IgD-negative memory B cell (primary cell): ENCODE data around the gene C3orf70. TPM values are rescaled to one million over a fixed set of nuclear protein-coding genes. Genes with fewer than 3 reads are reported as not detected.

ENCODE experiments used
- H3K27ac Mint-ChIP-seq, 3 donors: one replicate each; pipeline ENCODE4 v1.8.0; 2020 to 2022; ENCODE audit warnings: mild to moderate bottlenecking in 3 of 3, mixed read lengths in 3 of 3, moderate library complexity in 1 of 3
- H3K27me3 Mint-ChIP-seq: one replicate; pipeline ENCODE4 v1.8.0; 2021; ENCODE audit warnings: mixed read lengths
- H3K36me3 Mint-ChIP-seq: one replicate; pipeline ENCODE4 v1.8.0; 2020; ENCODE audit warnings: mild to moderate bottlenecking, mixed read lengths
- H3K4me1 Mint-ChIP-seq, 3 donors: one replicate each; pipeline ENCODE4 v1.8.0; 2020 to 2022; ENCODE audit warnings: mixed read lengths in 3 of 3, mild to moderate bottlenecking in 1 of 3
- H3K4me3 Mint-ChIP-seq, 4 donors: one replicate each; pipeline ENCODE4 v1.8.0; 2020 to 2022; ENCODE audit warnings: mild to moderate bottlenecking in 4 of 4, mixed read lengths in 4 of 4, moderate library complexity in 3 of 4
- H3K9me3 Mint-ChIP-seq, 3 donors: one replicate each; pipeline ENCODE4 v1.8.0; 2020 to 2021; ENCODE audit warnings: mixed read lengths in 3 of 3, mild to moderate bottlenecking in 1 of 3
- polyA plus RNA-seq: library from polyadenylated mRNA; unstranded; fragments of 300-500 nt; fragmentation: Illumina TruSeq; gene quantifications from one replicate; pipeline ENCODE4 v1.2.3, GENCODE V29; 2021

C3orf70 gene
- polyA plus RNA-seq, 1 donor from 2014 or later = 0.10 TPM

DNA sequence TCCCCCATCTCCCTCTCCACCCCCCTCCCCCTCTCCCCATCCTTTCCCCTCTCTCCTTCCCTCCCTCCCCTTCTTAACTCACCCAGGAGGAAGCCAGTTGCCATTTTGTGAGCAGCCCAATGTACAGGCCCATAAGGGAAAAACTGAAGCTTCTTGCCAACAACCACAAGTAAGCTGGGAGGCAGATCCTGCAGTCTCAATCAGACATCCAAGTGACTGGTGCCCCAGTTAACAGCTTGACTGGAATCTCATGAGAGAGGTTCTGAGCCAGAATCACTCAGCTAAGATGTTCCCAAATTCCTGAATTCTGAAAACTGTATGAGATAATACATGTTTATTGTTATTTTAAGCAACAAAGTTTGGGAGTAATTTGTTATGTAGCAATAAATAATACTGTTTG is 90.7 kb downstream of the C3orf70 start:
- Mint-ChIP-seq H3K9me3 (peaks cover 6 to 30% (median 26%) of the 10 kb centered on the region in 3 donors), H3K27me3 (peaks cover 4% of the 10 kb centered on the region), H3K4me1 (peaks cover 0 to 14% (median 6%) of the 10 kb centered on the region in 3 donors), H3K36me3 (peaks cover 3% of the 10 kb centered on the region), H3K4me3 (no peak overlapping the region), H3K27ac (peak overlapping the region in 1 of 3 donors; percentile 61)

DNA sequence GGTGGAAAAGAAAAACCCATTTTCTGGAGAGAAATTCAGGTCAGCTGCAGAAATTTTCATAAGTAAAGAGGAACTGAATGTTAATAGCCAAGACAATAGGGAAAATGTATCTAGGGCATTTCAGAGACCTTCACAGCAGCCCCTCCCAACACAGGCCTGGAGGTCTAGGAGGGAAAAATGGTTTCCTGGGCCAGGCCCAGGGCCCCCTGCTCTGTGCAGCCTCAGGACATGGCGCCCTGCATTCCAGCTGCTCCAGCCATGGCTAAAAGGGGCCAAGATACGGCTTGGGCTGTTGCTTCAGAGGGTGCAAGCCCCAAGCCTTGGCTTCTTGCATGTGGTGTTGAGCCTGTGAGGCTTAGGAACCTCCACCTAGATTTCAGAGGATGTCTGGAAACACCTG is 92.2 kb downstream of the C3orf70 start:
- H3K27ac Mint-ChIP-seq = no peak overlapping the region
- H3K36me3 Mint-ChIP-seq = peaks cover 5% of the 10 kb centered on the region
- H3K9me3 Mint-ChIP-seq = peaks cover 10 to 40% (median 33%) of the 10 kb centered on the region in 3 donors

DNA sequence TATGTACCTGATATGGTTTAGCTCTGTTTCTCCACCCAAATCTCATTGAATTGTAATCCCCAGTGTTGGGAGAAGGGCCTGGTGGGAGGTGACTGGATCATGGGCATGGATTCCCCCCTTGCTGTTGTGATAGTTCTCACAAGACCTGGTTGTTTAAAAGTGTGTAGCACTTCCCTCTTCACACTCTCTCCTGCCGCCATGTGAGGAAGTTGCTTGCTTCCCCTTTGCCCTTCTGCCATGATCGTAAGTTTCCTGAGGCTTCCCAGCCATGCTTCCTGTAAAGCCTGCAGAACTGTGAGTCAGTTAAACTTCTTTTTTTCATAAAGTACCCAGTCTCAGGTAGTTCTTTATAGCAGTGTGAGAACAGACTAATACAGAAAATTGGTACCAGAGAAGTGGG is 93.1 kb downstream of the C3orf70 start:
- H3K4me3 Mint-ChIP-seq = peak overlapping the region in 1 of 4 donors; percentile 49
- H3K36me3 Mint-ChIP-seq = peaks cover 11% of the 10 kb centered on the region
- H3K27me3 Mint-ChIP-seq = peaks cover 2% of the 10 kb centered on the region
- peaks cover 0 to 14% (median 13%) of the 10 kb centered on the region in 3 donors for H3K4me1 Mint-ChIP-seq
- peak overlapping the region in 1 of 3 donors; percentile 28 for H3K27ac Mint-ChIP-seq
- peaks cover 12 to 41% (median 37%) of the 10 kb centered on the region in 3 donors for H3K9me3 Mint-ChIP-seq

More for the DNA sequence above, 92.2 kb downstream of the C3orf70 start:
- Mint-ChIP-seq H3K4me1 (peaks cover 0 to 14% (median 12%) of the 10 kb centered on the region in 3 donors), H3K4me3 (no peak overlapping the region), H3K27me3 (peaks cover 2% of the 10 kb centered on the region)

DNA sequence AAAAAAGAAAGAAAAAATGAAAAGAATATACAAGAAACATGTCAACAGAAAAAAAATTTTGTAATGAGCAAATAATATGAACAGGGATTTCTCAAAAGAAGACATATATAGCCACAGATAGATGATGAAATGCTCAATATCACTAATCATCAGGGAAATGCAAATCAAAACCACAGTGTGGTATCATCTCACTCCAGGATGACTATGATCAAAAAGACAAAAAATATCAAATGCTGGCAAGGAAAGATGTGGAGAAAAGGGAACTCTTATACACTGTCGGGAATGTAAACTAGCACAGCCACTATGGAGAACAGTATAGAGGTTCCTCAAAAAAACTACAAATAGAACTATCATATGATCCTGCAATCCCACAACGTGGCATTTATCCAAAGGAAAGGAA is 94.1 kb downstream of the C3orf70 start:
- peaks cover 17% of the 10 kb centered on the region for H3K36me3 Mint-ChIP-seq
- peaks cover 17 to 47% (median 34%) of the 10 kb centered on the region in 3 donors for H3K9me3 Mint-ChIP-seq
- no peak overlapping the region for H3K27ac Mint-ChIP-seq
- H3K4me1 Mint-ChIP-seq = peaks cover 0 to 14% (median 13%) of the 10 kb centered on the region in 3 donors
- no peak overlapping the region for H3K4me3 Mint-ChIP-seq
- H3K27me3 Mint-ChIP-seq = peaks cover 2% of the 10 kb centered on the region

DNA sequence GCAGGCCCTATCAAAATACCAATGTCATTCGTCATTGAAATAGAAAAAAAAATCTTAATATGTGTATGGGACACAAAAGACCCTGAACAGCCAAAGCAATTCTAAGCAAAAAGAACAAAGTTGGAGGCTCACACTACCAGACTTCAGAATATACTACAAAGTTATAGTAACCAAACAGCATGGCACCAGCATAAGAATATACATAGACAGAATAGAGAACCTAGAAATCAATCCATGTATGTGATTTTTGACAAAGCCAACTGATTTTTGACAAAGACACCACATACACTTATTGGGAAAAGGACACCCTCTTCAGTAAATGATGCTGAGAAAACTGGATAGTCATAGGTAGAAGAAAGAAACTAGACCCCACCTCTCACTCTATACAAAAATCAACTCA is 95.0 kb downstream of the C3orf70 start:
- H3K4me1 Mint-ChIP-seq = peaks cover 0 to 8% (median 6%) of the 10 kb centered on the region in 3 donors
- H3K27me3 Mint-ChIP-seq = peaks cover 2% of the 10 kb centered on the region
- H3K9me3 Mint-ChIP-seq = peaks cover 18 to 53% (median 33%) of the 10 kb centered on the region in 3 donors
- peaks cover 22% of the 10 kb centered on the region for H3K36me3 Mint-ChIP-seq
- peak overlapping the region in 1 of 3 donors; percentile 69 for H3K27ac Mint-ChIP-seq
- H3K4me3 Mint-ChIP-seq = no peak overlapping the region

DNA sequence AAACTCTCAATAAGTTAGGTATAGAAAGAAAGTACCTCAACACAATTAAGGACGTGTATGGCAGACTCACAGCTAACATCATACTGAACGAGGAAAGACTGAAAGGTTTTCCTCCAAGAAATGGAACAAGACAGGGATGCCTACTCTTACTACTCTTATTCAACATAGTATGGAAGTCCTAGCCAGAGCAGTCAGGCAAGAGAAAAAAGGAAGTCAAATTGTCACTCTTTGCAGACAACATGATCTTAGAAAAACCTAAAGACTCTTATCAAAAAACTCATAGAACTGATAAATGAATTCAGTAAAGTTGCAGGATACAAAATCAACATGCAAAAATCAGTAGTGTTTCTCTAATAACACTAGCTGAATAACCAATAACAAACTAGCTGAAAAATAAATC is 96.0 kb downstream of the C3orf70 start:
- Mint-ChIP-seq H3K4me1 (peaks cover 0 to 8% (median 6%) of the 10 kb centered on the region in 3 donors), H3K36me3 (peaks cover 28% of the 10 kb centered on the region), H3K27me3 (no peaks in the 10 kb centered on the region), H3K27ac (no peak overlapping the region), H3K4me3 (no peak overlapping the region), H3K9me3 (peaks cover 19 to 57% (median 35%) of the 10 kb centered on the region in 3 donors)

DNA sequence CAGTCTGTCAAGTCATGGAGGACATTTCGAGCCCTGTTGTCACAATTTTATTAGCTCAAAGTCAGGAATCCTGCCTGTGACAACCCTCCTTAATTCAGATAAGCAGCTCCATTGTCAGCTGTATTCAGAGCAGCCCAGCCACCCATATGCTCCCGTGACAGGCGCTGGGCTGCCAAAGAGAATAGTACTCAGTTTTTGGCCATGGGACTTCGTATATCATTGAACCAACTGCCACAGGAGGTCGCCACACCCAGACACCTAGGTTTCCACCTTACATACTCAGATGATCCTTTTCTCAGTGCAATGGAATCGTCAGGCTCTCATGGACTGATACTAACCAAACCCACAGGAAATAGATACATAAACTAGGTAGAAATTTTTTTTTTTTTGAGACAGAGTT is 100.2 kb downstream of the C3orf70 start:
- Mint-ChIP-seq H3K27me3 (no peaks in the 10 kb centered on the region), H3K36me3 (peaks cover 41% of the 10 kb centered on the region), H3K4me3 (no peak overlapping the region), H3K27ac (no peak overlapping the region), H3K9me3 (peaks cover 16 to 32% (median 16%) of the 10 kb centered on the region in 3 donors), H3K4me1 (peaks cover 0 to 7% (median 0%) of the 10 kb centered on the region in 3 donors)

DNA sequence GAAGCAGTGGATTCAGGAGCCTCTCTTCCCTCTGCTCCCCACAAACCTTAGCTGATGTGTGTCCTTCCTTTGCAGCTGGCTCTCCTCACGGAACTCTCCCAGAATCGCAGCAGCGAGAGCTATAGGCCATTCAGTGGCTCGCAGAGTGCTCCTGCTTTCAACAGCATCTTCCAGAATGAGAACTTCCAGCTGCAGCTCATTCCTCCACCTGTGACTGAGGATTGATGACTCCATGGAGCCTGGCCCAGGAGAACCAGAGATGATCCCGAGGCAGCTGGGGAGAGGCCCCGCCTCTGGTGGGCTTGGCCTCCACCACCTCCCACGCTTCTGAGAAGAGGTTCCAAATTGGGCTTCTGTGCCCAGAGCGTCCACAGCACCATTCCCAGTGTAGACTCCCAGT is 101.1 kb downstream of the C3orf70 start:
- no peaks in the 10 kb centered on the region for H3K27me3 Mint-ChIP-seq
- H3K4me1 Mint-ChIP-seq = peaks cover 0 to 3% (median 0%) of the 10 kb centered on the region in 3 donors
- H3K36me3 Mint-ChIP-seq = peaks cover 45% of the 10 kb centered on the region
- H3K27ac Mint-ChIP-seq = no peak overlapping the region
- H3K9me3 Mint-ChIP-seq = peaks cover 12 to 24% (median 15%) of the 10 kb centered on the region in 3 donors
- no peak overlapping the region for H3K4me3 Mint-ChIP-seq

DNA sequence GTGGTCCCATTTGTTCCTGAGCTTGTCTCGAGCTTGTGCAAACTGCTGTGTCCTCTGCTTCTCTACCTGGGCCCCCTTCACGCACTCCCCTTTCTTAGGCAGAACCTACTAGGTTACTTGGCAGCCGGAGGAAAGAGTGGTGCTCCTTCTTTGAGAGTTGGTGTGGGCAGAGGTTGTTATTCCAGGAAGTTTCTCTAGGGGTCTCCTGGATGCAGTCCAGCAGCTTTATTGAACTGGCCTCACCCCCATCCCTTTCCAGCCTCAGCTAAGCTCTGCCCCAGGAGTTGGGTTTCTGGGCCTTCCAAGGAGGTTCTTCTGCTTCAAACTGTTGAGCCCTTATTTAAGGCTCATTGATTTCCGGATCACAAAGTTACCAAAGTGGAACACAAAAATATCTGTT is 103.2 kb downstream of the C3orf70 start:
- Mint-ChIP-seq H3K9me3 (peaks cover 4 to 16% (median 10%) of the 10 kb centered on the region in 3 donors), H3K27me3 (no peaks in the 10 kb centered on the region), H3K36me3 (peaks cover 46% of the 10 kb centered on the region), H3K4me1 (no peaks in the 10 kb centered on the region), H3K27ac (no peak overlapping the region), H3K4me3 (no peak overlapping the region)

DNA sequence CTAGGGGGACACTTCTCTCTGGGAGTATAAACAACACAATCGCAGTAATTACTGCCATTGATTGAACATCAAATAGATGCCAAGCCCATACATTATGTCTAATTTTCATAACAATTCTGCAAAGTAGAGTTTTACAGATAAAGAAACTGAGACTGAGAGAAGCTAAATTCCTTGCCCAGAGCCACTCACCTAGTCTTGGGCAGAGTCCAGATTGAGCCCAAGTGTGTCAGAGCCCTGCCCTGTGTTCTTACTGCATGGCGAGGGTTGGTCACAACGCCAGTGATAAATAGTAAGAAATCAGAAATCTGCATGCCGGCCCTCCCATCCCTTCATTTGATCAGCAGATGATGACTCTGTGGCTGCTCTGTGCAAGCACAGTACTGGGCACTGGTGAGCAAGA is 106.3 kb downstream of the C3orf70 start:
- H3K27ac Mint-ChIP-seq = no peak overlapping the region
- H3K27me3 Mint-ChIP-seq = no peaks in the 10 kb centered on the region
- peaks cover 0 to 2% (median 0%) of the 10 kb centered on the region in 3 donors for H3K9me3 Mint-ChIP-seq
- peaks cover 34% of the 10 kb centered on the region for H3K36me3 Mint-ChIP-seq
- H3K4me3 Mint-ChIP-seq = no peak overlapping the region
- no peaks in the 10 kb centered on the region for H3K4me1 Mint-ChIP-seq

DNA sequence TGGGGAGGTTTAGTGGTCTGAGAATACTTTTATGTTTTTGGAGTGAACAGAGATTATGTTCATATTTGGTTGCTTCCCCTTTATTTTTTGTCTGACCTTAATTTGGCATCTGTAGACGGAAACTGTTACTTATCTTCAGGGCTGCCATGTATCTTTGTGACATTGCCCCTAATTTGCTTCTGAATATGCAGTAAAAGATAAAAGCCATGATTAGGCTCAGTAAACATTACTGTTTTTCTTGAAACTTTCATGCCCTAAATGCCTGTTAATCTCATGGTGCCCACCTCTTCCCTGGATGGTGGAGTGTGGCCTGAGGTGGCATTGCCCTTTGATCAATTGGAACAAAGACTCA is 106.7 kb downstream of the C3orf70 start:
- Mint-ChIP-seq H3K27ac (no peak overlapping the region), H3K36me3 (peaks cover 34% of the 10 kb centered on the region), H3K4me1 (no peaks in the 10 kb centered on the region), H3K9me3 (peaks cover 0 to 2% (median 0%) of the 10 kb centered on the region in 3 donors), H3K27me3 (no peaks in the 10 kb centered on the region), H3K4me3 (no peak overlapping the region)

DNA sequence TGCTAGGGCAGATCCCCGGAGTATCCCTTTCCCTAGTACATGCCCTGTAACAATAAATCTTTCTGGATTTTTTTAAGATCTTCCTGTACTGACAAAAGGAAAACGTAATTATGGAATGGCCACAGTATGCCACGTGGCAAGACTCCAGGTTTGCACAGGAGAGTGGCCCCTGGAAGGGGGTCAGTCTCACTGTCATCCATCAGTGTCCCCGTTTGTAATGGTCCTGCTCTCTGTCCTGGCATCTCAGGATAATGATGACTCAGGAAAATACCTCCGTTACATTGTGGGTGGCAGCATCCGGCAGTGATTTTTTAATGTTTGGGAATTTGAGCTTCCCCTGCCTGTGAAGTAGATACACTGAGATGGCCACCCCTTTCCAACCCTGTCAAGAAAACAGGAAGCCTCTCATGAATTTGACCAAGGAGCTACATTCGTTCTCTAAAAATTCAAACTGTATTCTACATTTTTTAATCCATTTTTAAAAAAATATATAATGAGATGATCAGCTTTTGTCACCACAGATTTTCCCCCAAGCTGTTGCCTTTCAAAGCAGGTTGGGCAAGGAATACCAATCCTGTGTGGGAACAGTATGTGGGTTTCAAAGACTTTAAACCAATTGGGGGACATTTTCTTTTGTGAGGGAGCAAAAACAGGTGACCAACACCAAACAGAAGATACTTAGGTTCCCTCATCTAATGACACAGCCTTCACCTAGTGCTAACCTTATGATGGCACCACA is 110.4 kb downstream of the C3orf70 start:
- no peaks in the 10 kb centered on the region for H3K4me1 Mint-ChIP-seq
- no peak overlapping the region for H3K4me3 Mint-ChIP-seq
- no peak overlapping the region for H3K27ac Mint-ChIP-seq
- peaks cover under 1 to 2% (median 1%) of the 10 kb centered on the region in 3 donors for H3K9me3 Mint-ChIP-seq
- no peaks in the 10 kb centered on the region for H3K27me3 Mint-ChIP-seq
- peaks cover 29% of the 10 kb centered on the region for H3K36me3 Mint-ChIP-seq

DNA sequence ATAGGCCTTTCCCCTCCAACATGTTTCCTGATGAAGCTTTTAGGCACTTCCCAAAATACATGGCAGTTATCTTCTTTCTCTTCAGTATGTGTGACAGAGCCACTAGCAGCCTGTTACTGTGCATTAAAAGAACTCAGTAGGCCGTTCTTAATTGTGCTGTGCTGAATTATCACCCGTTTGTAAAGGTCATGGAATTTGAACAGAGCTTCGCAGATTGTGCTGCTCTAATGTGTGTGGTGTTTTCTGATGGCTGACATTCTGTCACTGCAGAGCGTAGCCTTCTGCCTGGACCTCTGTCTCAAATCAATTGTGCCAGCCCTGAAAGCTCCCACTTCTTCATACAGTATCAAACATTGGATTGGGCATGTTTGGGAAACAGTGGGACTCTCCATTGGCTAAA is 111.3 kb downstream of the C3orf70 start:
- Mint-ChIP-seq H3K36me3 (peaks cover 30% of the 10 kb centered on the region), H3K4me1 (no peaks in the 10 kb centered on the region), H3K27me3 (no peaks in the 10 kb centered on the region), H3K4me3 (no peak overlapping the region), H3K27ac (no peak overlapping the region), H3K9me3 (peaks cover 4 to 7% (median 7%) of the 10 kb centered on the region in 3 donors)

DNA sequence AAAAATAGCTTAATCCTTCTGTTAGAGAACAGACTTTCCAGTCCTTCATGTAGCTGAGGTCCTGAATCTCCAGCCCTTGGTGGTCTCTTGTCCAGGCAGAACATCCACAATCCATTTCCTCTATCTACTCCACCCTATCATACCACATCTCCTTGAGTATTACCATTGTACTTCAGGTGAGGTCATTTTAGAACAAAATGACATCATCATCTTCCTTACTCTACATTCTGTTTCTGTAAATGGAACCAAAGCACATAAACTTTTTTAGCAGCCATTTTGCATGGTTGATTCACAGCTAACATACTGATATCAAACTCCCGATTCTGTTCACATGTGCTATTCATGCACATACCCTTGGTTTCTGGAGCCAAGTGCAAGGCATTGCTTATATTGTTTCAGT is 112.4 kb downstream of the C3orf70 start:
- H3K27ac Mint-ChIP-seq = no peak overlapping the region
- H3K36me3 Mint-ChIP-seq = peaks cover 31% of the 10 kb centered on the region
- H3K27me3 Mint-ChIP-seq = no peaks in the 10 kb centered on the region
- no peaks in the 10 kb centered on the region for H3K4me1 Mint-ChIP-seq
- peaks cover 6 to 17% (median 8%) of the 10 kb centered on the region in 3 donors for H3K9me3 Mint-ChIP-seq
- H3K4me3 Mint-ChIP-seq = no peak overlapping the region

DNA sequence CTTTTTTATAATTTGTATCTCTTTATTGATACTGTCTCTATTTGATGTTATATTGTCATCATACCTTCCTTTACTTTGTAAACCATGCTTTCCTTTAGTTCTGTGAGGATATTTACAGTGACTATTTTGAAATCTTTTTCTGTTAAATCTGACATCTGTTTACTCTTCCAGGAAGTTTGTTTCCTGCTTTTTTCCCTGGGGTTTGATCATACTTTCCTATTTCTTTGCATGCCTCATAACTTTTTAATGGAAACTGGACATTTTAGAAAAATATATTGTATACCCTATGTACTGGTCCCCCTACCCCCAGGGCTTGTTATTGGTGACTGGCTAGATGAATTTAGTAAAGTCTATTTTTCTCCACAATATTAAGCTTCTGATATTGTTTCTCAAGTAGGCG is 115.1 kb downstream of the C3orf70 start:
- H3K27me3 Mint-ChIP-seq = no peaks in the 10 kb centered on the region
- H3K9me3 Mint-ChIP-seq = peaks cover 8 to 33% (median 11%) of the 10 kb centered on the region in 3 donors
- no peak overlapping the region for H3K4me3 Mint-ChIP-seq
- H3K4me1 Mint-ChIP-seq = no peaks in the 10 kb centered on the region
- H3K36me3 Mint-ChIP-seq = peaks cover 35% of the 10 kb centered on the region
- H3K27ac Mint-ChIP-seq = no peak overlapping the region

DNA sequence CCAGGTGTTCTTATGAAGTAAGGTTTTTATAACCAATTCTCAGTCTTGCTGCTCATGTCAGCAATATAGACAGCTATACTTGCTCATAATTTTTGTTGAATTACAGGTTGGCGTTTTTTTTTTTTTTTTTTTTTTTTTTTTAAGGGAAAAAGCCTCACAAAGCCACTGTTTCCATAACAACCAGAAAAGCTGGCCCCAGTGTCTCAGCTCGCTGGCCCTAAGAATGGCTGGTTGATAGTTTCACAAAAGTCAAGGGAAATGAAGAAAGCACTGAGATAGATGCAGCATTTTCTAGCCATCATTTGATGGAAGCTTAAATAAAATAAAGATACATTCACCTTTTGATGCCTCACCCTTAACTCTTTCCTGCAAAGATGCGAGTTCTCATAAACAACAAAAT is 121.9 kb downstream of the C3orf70 start:
- peaks cover 2 to 22% (median 4%) of the 10 kb centered on the region in 3 donors for H3K9me3 Mint-ChIP-seq
- no peak overlapping the region for H3K27ac Mint-ChIP-seq
- no peaks in the 10 kb centered on the region for H3K27me3 Mint-ChIP-seq
- H3K4me3 Mint-ChIP-seq = no peak overlapping the region
- H3K36me3 Mint-ChIP-seq = peaks cover 37% of the 10 kb centered on the region
- no peaks in the 10 kb centered on the region for H3K4me1 Mint-ChIP-seq
